Measurements from ENCODE around the gene FAM168A.

DNA sequence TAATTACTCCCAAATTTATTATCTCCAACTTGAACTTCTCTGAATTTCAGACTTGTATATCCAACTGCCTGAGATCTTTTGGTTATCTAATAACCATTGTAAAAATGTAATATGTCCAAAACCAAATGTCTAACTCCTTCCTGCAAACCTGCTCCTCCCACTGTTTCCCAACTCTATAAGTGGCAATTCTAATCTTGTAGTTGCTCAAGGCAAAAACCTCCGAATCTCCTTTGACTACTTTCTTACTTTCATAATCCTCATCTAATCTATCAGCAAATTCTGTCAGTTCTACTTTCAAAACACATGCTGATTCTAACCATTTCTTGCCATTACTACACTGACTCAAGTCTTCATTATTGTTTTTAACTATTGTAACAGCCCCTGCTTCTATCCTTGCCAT lies 55.7 kb downstream of the FAM168A start:
- no peak for TF ChIP-seq CTCF (IDR thresholded peaks at IDR 0.05)
- no peak for TF ChIP-seq REST (IDR thresholded peaks at IDR 0.05; ENCODE audit: insufficient read depth in 1 of 2, low read depth in 2 of 2, low read length in 1 of 2)
- no peak for TF ChIP-seq POLR2AphosphoS5 (IDR thresholded peaks at IDR 0.05; ENCODE audit: low read depth, low read length)
